Measurements from ENCODE around the gene LRRC28.

LRRC28 gene

DNA sequence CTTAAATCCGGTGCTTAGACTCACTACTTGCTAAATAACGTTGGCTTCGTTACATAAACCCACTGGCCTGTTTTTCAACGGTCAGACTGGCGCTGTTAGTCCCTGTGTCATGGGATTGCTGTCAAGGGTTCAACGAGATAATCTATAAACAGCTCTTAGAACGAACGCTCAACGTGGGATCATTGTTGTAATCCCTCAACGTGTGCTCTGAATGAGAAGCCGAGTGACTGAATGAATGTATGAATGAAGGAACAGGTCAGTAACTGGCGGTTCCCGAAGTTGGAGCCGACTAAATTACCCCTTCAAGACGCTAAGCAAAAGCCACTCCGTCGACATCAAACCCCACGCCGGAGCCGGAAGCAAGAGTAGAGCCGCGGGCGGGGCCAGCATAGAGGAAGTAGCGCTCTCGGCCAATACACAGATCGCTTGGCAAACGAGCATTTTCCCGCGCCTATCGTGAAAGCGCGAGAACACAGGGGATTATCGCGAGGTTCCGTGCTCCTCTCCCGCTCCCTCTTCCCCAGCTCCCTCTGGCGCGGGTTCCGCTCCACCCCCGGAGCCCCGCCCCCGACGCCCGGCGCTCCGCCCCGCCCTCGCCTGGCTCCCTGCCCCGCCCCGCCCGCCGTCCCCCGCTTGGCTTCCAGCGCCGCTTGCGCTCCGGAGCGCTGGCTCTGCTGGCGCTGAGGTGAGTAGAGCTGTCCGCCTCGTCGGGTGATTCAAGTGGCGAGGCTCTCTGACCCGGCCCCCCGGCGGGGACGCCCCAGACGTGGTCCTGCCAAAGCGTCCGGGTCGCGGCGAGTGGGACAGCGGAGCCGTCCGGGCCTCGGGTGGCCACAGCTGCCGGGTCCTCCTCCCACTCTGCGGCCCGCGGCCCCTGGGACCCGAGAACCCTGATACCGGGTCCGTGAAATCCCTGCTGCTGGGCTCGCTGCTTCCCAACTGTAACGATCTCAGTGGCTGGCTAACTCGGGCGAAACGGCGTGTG lies at the start of gene LRRC28:
Gene LRRC28 (plus strand): TSS at position 625 of the 985 bp plus-strand sequence. CDS start 4,477 bp downstream, outside the sequence.
- TF ChIP-seq, protein P1, sequence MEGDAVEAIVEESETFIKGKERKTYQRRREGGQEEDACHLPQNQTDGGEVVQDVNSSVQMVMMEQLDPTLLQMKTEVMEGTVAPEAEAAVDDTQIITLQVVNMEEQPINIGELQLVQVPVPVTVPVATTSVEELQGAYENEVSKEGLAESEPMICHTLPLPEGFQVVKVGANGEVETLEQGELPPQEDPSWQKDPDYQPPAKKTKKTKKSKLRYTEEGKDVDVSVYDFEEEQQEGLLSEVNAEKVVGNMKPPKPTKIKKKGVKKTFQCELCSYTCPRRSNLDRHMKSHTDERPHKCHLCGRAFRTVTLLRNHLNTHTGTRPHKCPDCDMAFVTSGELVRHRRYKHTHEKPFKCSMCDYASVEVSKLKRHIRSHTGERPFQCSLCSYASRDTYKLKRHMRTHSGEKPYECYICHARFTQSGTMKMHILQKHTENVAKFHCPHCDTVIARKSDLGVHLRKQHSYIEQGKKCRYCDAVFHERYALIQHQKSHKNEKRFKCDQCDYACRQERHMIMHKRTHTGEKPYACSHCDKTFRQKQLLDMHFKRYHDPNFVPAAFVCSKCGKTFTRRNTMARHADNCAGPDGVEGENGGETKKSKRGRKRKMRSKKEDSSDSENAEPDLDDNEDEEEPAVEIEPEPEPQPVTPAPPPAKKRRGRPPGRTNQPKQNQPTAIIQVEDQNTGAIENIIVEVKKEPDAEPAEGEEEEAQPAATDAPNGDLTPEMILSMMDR (IDR thresholded peaks at IDR 0.05; ENCODE audit: extremely low read depth, missing control alignments), result no peak

DNA sequence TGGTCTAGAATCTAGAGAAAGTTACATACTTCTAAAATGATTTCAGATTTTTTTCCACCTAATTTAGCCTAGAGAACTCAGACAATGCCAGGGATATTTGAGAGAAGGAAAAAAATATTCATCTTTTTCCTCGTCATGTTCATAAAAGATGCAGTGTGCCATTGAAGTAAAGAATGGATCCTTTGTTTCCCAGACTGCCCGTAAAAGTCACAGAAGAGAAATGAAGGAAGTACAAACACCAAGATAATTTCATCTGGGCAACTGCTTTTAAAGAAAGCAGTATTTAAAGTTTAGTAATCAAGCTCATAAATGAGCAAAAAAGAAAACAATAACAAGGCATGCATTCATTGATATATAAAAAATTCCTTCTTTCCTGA lies 49.1 kb upstream of the LRRC28 start:
- TF ChIP-seq, protein P1 (IDR thresholded peaks at IDR 0.05; ENCODE audit: extremely low read depth, missing control alignments), result no peak
- DNase-seq (ENCODE audit: low spot score), result no peak

More for the DNA sequence above, at the start of gene LRRC28:
- DNase-seq (ENCODE audit: low spot score), result peak; percentile 97

DNA sequence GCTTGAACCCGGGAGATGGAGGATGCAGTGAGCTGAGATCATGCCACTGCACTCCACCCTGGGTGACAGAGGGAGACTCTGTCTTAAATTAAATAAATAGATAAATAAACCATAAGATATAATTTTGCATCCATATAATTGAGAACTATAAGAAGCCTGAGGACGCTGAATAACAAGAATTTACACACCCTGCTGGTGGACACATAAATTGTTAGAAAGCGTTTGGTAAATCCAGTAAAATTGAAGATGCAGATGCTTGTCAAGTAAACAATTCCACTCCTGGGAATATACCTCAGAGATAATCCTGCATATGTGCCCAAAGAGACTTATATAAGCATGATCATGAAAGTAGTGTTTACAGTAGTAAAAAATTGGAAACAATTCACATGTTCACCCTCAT lies 43.6 kb upstream of the LRRC28 start:
- no peak for DNase-seq (ENCODE audit: low spot score)
- TF ChIP-seq, protein P1 (IDR thresholded peaks at IDR 0.05; ENCODE audit: extremely low read depth, missing control alignments), result no peak

DNA sequence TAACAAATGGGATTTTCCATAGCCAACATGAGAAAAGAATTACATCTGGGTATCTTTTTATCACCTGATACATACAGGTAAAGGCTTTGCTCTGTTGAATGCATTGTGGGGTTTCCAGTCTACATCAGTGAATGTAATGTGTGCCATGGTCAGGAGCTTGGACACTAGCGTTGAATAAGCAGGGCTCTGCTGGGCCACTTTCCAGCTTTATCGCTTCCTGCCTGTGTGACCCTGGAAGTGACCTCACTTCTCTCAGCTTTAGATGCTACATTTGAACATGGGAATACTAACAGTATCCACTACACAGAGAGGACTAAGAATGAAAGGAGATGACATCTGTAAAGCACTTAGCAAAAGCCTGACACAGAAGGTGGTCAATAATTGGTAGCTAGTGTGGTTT lies 42.0 kb upstream of the LRRC28 start:
- DNase-seq (ENCODE audit: low spot score), result no peak
- TF ChIP-seq, protein P1 (IDR thresholded peaks at IDR 0.05; ENCODE audit: extremely low read depth, missing control alignments), result no peak

DNA sequence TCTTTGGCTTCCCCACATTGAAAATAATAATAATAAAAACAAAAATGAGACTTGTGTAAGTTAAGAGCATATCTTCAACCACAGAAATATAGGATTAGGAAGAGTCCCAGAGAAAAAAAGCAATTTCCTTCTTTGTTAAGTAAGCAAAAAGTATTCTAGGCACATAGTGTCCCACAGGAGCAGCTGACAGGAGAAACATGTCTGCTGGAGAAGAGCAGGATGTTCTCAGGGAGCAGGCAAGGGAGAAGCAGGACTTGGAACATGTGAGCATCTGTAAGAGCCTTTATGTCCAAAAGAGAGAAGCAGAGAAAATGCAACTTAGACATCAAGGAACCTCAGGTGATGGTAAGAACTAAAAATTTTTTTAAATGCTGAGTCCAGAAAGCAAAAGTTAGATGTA lies 40.9 kb upstream of the LRRC28 start:
- TF ChIP-seq, protein P1 (IDR thresholded peaks at IDR 0.05; ENCODE audit: extremely low read depth, missing control alignments), result no peak
- DNase-seq (ENCODE audit: low spot score), result no peak

DNA sequence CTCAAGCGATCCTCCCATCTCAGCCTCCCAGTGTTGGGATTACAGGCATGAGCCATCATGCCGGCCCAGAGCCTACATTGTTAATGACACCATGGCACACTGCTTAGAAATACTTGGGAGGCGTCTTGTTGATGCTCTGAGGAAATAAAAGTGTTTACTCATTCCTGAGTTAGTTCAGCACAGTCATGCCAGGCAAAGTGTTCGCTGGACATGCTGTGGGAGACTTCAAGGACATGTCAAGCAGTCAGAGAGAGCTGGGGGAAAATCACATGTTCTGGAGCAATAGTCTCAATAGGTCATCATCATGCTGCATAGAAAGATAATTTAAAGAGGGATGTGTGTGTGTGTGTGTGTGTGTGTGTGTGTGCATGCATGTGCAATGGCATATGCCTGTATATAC lies 39.4 kb upstream of the LRRC28 start:
- TF ChIP-seq, protein P1 (IDR thresholded peaks at IDR 0.05; ENCODE audit: extremely low read depth, missing control alignments), result no peak
- no peak for DNase-seq (ENCODE audit: low spot score)

DNA sequence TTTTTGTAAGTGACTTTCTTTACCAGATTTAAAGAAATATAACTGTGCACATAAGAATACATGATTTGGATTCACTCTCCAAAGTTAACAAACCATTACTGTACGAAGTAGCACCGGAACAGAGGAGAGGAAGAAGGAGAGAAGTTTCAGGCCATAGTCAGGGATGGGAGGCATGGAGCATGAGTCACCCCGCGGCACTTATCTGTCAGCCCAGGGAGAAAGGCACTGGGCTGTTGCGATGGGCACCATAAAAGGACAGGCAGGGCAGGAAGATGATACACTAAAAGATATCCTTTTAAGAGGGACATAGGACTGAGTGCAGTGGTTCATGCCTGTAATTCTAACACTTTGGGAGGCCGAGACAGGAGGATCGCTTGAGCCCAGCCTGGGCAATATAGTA lies 38.9 kb upstream of the LRRC28 start:
- TF ChIP-seq, protein P1 (IDR thresholded peaks at IDR 0.05; ENCODE audit: extremely low read depth, missing control alignments), result no peak
- DNase-seq (ENCODE audit: low spot score), result no peak

All from GM20000 (cell line).